GM23248 (cell line): Measurements from ENCODE around the gene CFP. TPM values are rescaled to one million over a fixed set of nuclear protein-coding genes. Genes with fewer than 3 reads are reported as not detected.
"Not testable (repeated sequence)": the region's sequence is repeated elsewhere in the genome, so short reads cannot be mapped to it uniquely, and the experiment has no call there.

ENCODE experiments used
- DNase-seq: peaks from one replicate; pipeline ENCODE4 v3.0.0-alpha.2; 2015
- H2AFZ ChIP-seq: fragments of 200-600 bp; sonication (generic); 2 replicates; pipeline ENCODE4 v1.6.1; 2016; ENCODE audit warnings: antibody characterized with exemption
- H3F3A ChIP-seq: fragments of 200-600 bp; sonication (generic); 2 replicates; pipeline ENCODE4 v1.6.1; 2016; ENCODE audit warnings: mild to moderate bottlenecking, antibody characterized with exemption, mixed run types; ENCODE audit not compliant: insufficient read depth
- H3K27ac ChIP-seq: fragments of 200-600 bp; sonication (generic); 2 replicates; pipeline ENCODE4 v1.5.1; 2016; ENCODE audit warnings: mild to moderate bottlenecking
- H3K27me3 ChIP-seq: fragments of 200-600 bp; sonication (generic); replicated peaks from 2 replicates; pipeline ENCODE4 v1.6.1; 2016; ENCODE audit warnings: mild to moderate bottlenecking; ENCODE audit not compliant: insufficient read depth
- H3K36me3 ChIP-seq: fragments of 200-600 bp; sonication (generic); 2 replicates; pipeline ENCODE4 v1.6.1; 2016; ENCODE audit warnings: low read depth, mild to moderate bottlenecking
- H3K4me1 ChIP-seq: fragments of 200-600 bp; sonication (generic); 2 replicates; pipeline ENCODE4 v1.6.1; 2016; ENCODE audit warnings: mild to moderate bottlenecking; ENCODE audit not compliant: insufficient read depth
- H3K4me2 ChIP-seq: fragments of 200-600 bp; sonication (generic); one replicate; pipeline ENCODE4 v1.6.1; 2016; ENCODE audit warnings: mild to moderate bottlenecking; ENCODE audit not compliant: unreplicated experiment
- H3K4me3 ChIP-seq: fragments of 200-600 bp; sonication (generic); 2 replicates; pipeline ENCODE4 v1.5.1; 2016; ENCODE audit warnings: mild to moderate bottlenecking
- H3K79me2 ChIP-seq: fragments of 200-600 bp; sonication (generic); 2 replicates; pipeline ENCODE4 v1.6.1; 2016; ENCODE audit warnings: mild to moderate bottlenecking; ENCODE audit not compliant: insufficient read depth
- H3K9ac ChIP-seq: fragments of 200-600 bp; sonication (generic); 2 replicates; pipeline ENCODE4 v1.6.1; 2016; ENCODE audit warnings: mild to moderate bottlenecking
- H3K9me2 ChIP-seq: fragments of 200-600 bp; sonication (generic); 2 replicates; pipeline ENCODE4 v1.6.1; 2016; ENCODE audit warnings: mixed run types, mild to moderate bottlenecking, moderate library complexity; ENCODE audit not compliant: insufficient read depth
- H3K9me3 ChIP-seq: fragments of 200-600 bp; sonication (generic); one replicate; pipeline ENCODE4 v1.6.1; 2017; ENCODE audit warnings: low read depth
- H4K20me1 ChIP-seq: fragments of 200-600 bp; sonication (generic); 2 replicates; pipeline ENCODE4 v1.6.0; 2016; ENCODE audit not compliant: insufficient read depth
- EZH2 ChIP-seq: fragments of 200-600 bp; sonication (generic); IDR thresholded peaks from 2 replicates; pipeline ENCODE4 v1.6.1; 2018; ENCODE audit warnings: antibody characterized with exemption, mild to moderate bottlenecking; ENCODE audit not compliant: insufficient read depth, poor library complexity, severe bottlenecking
- EZH2phosphoT487 ChIP-seq: fragments of 200-600 bp; sonication (generic); IDR thresholded peaks from 2 replicates; pipeline ENCODE4 v1.6.1; 2018; ENCODE audit warnings: antibody characterized with exemption, moderate library complexity, mild to moderate bottlenecking, low read depth; ENCODE audit not compliant: insufficient read depth
- whole genome bisulfite sequencing, 2 experiments: methylation state at CpG; one replicate each; pipeline ENCODE4 v1.1.6; 2015 to 2017; ENCODE audit warnings: low lambda C conversion rate in 2 of 2, low coverage in 1 of 2; ENCODE audit errors: missing lambda C conversion rate in 2 of 2; 5-methylcytosine and 5-hydroxymethylcytosine counted together
- in situ Hi-C: fragments of 300-500 bp; cut with MboI; formaldehyde crosslinking; loops from 2 replicates; pipeline ENCODE4 v1.15.0; 2020
- polyA plus RNA-seq: library from polyadenylated mRNA; unstranded; fragments of >200 nt; fragmentation: Nextera tagmentation; extraction: Ambion mirVana; gene quantifications from 2 replicates; pipeline ENCODE4 v1.2.1, GENCODE V29; 2016
- total RNA-seq: library from RNA; depleted of rRNA; stranded (reverse); fragments of >200 nt; shearing (Covaris generic); gene quantifications from 2 replicates; pipeline ENCODE4 v1.2.3, GENCODE V29; 2014

CFP gene
- total and polyA plus RNA-seq, 2 experiments from 2014 or later, result not detected

GRCh38 chrX:47608130-47608810 lies 21.5 kb downstream of the CFP start:
- DNase-seq, result no peak
- H3K36me3 ChIP-seq, result no peaks in the 10 kb centered on the region
- H3K9me2 ChIP-seq, result no peaks in the 10 kb centered on the region
- H2AFZ ChIP-seq, result no peak overlapping the region
- no peak overlapping the region for H3K9ac ChIP-seq
- TF ChIP-seq EZH2phosphoT487 (no peak), EZH2 (no peak)
- no peaks in the 10 kb centered on the region for H3K9me3 ChIP-seq
- 40% methylated on average over 9 of the region's 9 CpGs; no CpG with 5 or more reads in 1 of the 2 experiments for WGBS, 2 experiments
- H3F3A ChIP-seq, result no peaks in the 10 kb centered on the region
- H3K79me2 ChIP-seq, result no peaks in the 10 kb centered on the region
- H3K27me3 ChIP-seq, result no peaks in the 10 kb centered on the region
- H3K4me1 ChIP-seq, result no peaks in the 10 kb centered on the region
- H4K20me1 ChIP-seq, result no peaks in the 10 kb centered on the region
- H3K27ac ChIP-seq, result no peak overlapping the region
- no peak overlapping the region for H3K4me2 ChIP-seq
- in situ Hi-C loops, result no loop called here
- H3K4me3 ChIP-seq, result no peak overlapping the region

GRCh38 chrX:47607091-47607490 lies 22.6 kb downstream of the CFP start:
- no peak for DNase-seq
- no peaks in the 10 kb centered on the region for H3K4me1 ChIP-seq
- no peak overlapping the region for H3K4me2 ChIP-seq
- no peak overlapping the region for H2AFZ ChIP-seq
- in situ Hi-C loops, result no loop called here
- no peak overlapping the region for H3K9ac ChIP-seq
- TF ChIP-seq EZH2phosphoT487, result no peak
- TF ChIP-seq EZH2, result no peak
- no peaks in the 10 kb centered on the region for H3K9me3 ChIP-seq
- no peaks in the 10 kb centered on the region for H4K20me1 ChIP-seq
- no peak overlapping the region for H3K27ac ChIP-seq
- no peaks in the 10 kb centered on the region for H3K9me2 ChIP-seq
- H3K4me3 ChIP-seq, result no peak overlapping the region
- no peaks in the 10 kb centered on the region for H3K79me2 ChIP-seq
- H3K36me3 ChIP-seq, result no peaks in the 10 kb centered on the region
- no peaks in the 10 kb centered on the region for H3F3A ChIP-seq
- H3K27me3 ChIP-seq, result no peaks in the 10 kb centered on the region

GRCh38 chrX:47605024-47605423 lies 24.7 kb downstream of the CFP start:
- TF ChIP-seq EZH2phosphoT487 (no peak), EZH2 (no peak)
- H3K9ac ChIP-seq, result no peak overlapping the region
- in situ Hi-C loops, result no loop called here
- 33 to 37% methylated on average over 9 of the region's 9 CpGs for WGBS, 2 experiments
- no peak overlapping the region for H3K4me3 ChIP-seq
- H3K4me2 ChIP-seq, result no peak overlapping the region
- no peaks in the 10 kb centered on the region for H3K79me2 ChIP-seq
- no peak overlapping the region for H3K27ac ChIP-seq
- no peak for DNase-seq
- H2AFZ ChIP-seq, result no peak overlapping the region
- H3K9me3 ChIP-seq, result no peaks in the 10 kb centered on the region
- no peaks in the 10 kb centered on the region for H3K36me3 ChIP-seq
- no peaks in the 10 kb centered on the region for H3K4me1 ChIP-seq
- no peaks in the 10 kb centered on the region for H3F3A ChIP-seq
- no peaks in the 10 kb centered on the region for H3K9me2 ChIP-seq
- no peaks in the 10 kb centered on the region for H3K27me3 ChIP-seq
- H4K20me1 ChIP-seq, result no peaks in the 10 kb centered on the region

- H3K4me3 ChIP-seq, H4K20me1 ChIP-seq, H3K27me3 ChIP-seq, DNase-seq, H3K9me3 ChIP-seq, H2AFZ ChIP-seq, H3K36me3 ChIP-seq, H3K4me2 ChIP-seq, H3F3A ChIP-seq, H3K9ac ChIP-seq, in situ Hi-C loops, H3K4me1 ChIP-seq, H3K27ac ChIP-seq, H3K79me2 ChIP-seq, H3K9me2 ChIP-seq: not testable (repeated sequence)
- 87% methylated on average over 4 of the region's 4 CpGs for WGBS, 2 experiments
Measured at GRCh38 chrX:47603125-47603524, 26.6 kb downstream of the CFP start.

GRCh38 chrX:47597222-47597621 lies 32.5 kb downstream of the CFP start:
- H3K36me3 ChIP-seq, result no peaks in the 10 kb centered on the region
- H2AFZ ChIP-seq, result no peak overlapping the region
- no peaks in the 10 kb centered on the region for H4K20me1 ChIP-seq
- no peaks in the 10 kb centered on the region for H3K27me3 ChIP-seq
- in situ Hi-C loops, result no loop called here
- DNase-seq, result no peak
- H3K4me3 ChIP-seq, result no peak overlapping the region
- H3K9me2 ChIP-seq, result no peaks in the 10 kb centered on the region
- H3K79me2 ChIP-seq, result no peaks in the 10 kb centered on the region
- TF ChIP-seq EZH2 (no peak), EZH2phosphoT487 (no peak)
- no peak overlapping the region for H3K27ac ChIP-seq
- H3F3A ChIP-seq, result no peaks in the 10 kb centered on the region
- H3K4me1 ChIP-seq, result no peaks in the 10 kb centered on the region
- no peak overlapping the region for H3K9ac ChIP-seq
- H3K9me3 ChIP-seq, result no peaks in the 10 kb centered on the region
- WGBS, 2 experiments, result 60 to 74% methylated on average over 3 of the region's 3 CpGs
- no peak overlapping the region for H3K4me2 ChIP-seq
